ENCODE measurements around the gene RARRES1.

DNA sequence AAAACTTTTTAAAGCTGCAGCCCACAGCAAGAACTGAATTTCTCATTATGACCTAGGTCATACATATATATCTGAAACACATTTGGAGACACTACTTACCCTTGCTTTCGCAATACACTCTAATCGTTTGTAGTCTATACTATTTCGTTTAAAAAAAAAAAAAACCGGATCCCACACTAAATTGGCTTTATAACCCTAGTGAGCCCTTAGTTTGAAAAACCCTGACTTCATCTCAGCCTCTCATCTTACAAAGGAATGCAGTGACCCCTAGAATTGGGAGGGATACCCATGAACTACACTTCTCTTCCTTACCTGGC is 4.2 kb downstream of the RARRES1 start:
- TF ChIP-seq EZH2phosphoT487 (IDR thresholded peaks at IDR 0.05; ENCODE audit: low read length), result no peak
- no peak for TF ChIP-seq CTCF (IDR thresholded peaks at IDR 0.05; ENCODE audit: low read length)
- TF ChIP-seq EZH2 (optimal IDR thresholded peaks at IDR 0.05; ENCODE audit: low read depth, low read length), result no peak

All from MM.1S (cell line).